Measurements from ENCODE around the gene SNORC. TPM values are rescaled to one million over a fixed set of nuclear protein-coding genes. Genes with fewer than 3 reads are reported as not detected.

SNORC gene
- total and polyA plus RNA-seq, 2 of the 13 experiments (the other 11 are each of a cell fraction or from before 2014, with no cell fraction given) = 59.1 to 86.1 TPM

GRCh38 chr2:232871418-232871834 is 1.4 kb downstream of the SNORC start (continued):
- TF ChIP-seq ZNF280D (CRISPR knock-in tag; IDR thresholded peaks at IDR 0.05) (no peak), AKAP8 (CRISPR knock-in tag; IDR thresholded peaks at IDR 0.05) (peak; percentile 3; the same call in 1 of the 2 replicates), BORCS8-MEF2B (CRISPR knock-in tag; IDR thresholded peaks at IDR 0.05) (no peak), GABPB1 (CRISPR knock-in tag; IDR thresholded peaks at IDR 0.05) (no peak), ZNF547 (CRISPR knock-in tag; IDR thresholded peaks at IDR 0.05) (no peak), ZXDC (CRISPR knock-in tag; IDR thresholded peaks at IDR 0.05) (peak; percentile 59; the same call in 1 of the 2 replicates), UBTF (CRISPR knock-in tag; IDR thresholded peaks at IDR 0.05) (no peak), ZNF10 (CRISPR knock-in tag; IDR thresholded peaks at IDR 0.05; ENCODE audit: borderline replicate concordance, low read depth) (peak; percentile 64; the same call in 1 of the 2 replicates), TAF1 (CRISPR knock-in tag; IDR thresholded peaks at IDR 0.05) (no peak; the same call in 1 of the 2 replicates), HNRNPL (IDR thresholded peaks at IDR 0.05; ENCODE audit: low read depth, low read length) (0 out of 2 replicates have a peak, but pooled peaks have one; percentile 40), ZGPAT (CRISPR knock-in tag; IDR thresholded peaks at IDR 0.05) (no peak), RELA (CRISPR knock-in tag; IDR thresholded peaks at IDR 0.05) (no peak), ZNF513 (CRISPR knock-in tag; conservative IDR thresholded peaks at IDR 0.05) (no peak)
- TF ChIP-seq, protein P1, sequence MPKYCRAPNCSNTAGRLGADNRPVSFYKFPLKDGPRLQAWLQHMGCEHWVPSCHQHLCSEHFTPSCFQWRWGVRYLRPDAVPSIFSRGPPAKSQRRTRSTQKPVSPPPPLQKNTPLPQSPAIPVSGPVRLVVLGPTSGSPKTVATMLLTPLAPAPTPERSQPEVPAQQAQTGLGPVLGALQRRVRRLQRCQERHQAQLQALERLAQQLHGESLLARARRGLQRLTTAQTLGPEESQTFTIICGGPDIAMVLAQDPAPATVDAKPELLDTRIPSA (CRISPR knock-in tag; IDR thresholded peaks at IDR 0.05; ENCODE audit: borderline replicate concordance) = no peak
- TF ChIP-seq, protein P2, sequence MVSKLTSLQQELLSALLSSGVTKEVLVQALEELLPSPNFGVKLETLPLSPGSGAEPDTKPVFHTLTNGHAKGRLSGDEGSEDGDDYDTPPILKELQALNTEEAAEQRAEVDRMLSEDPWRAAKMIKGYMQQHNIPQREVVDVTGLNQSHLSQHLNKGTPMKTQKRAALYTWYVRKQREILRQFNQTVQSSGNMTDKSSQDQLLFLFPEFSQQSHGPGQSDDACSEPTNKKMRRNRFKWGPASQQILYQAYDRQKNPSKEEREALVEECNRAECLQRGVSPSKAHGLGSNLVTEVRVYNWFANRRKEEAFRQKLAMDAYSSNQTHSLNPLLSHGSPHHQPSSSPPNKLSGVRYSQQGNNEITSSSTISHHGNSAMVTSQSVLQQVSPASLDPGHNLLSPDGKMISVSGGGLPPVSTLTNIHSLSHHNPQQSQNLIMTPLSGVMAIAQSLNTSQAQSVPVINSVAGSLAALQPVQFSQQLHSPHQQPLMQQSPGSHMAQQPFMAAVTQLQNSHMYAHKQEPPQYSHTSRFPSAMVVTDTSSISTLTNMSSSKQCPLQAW (CRISPR knock-in tag; IDR thresholded peaks at IDR 0.05) = no peak
